SK-N-SH treated with all-trans-retinoic acid at 6 μM for 48 hours (cell line): ENCODE results near the gene NPRL2.

Source experiments
- ATAC-seq: fragments of 200-7000 bp; cut with Tn5 transposase; 3 replicates; pipeline ENCODE4 v1.9.1; 2020; ENCODE audit warnings: mild to moderate bottlenecking, moderate library complexity
- ARNTL ChIP-seq: fragments of 450-650 bp; formaldehyde crosslinking; IDR thresholded peaks from 2 replicates; pipeline ENCODE4 v1.5.0; 2020; ENCODE audit warnings: low read depth, mild to moderate bottlenecking, moderate library complexity, borderline replicate concordance
- BACH2 ChIP-seq: fragments of 250-450 bp; sonication (Bioruptor Pico); IDR thresholded peaks from 2 replicates; pipeline ENCODE4 v1.9.0; 2021; ENCODE audit warnings: mild to moderate bottlenecking, borderline replicate concordance
- CSRNP3 ChIP-seq: fragments of 250-450 bp; sonication (Bioruptor Pico); IDR thresholded peaks from 2 replicates; pipeline ENCODE4 v1.5.1; 2021; ENCODE audit warnings: mild to moderate bottlenecking, moderate library complexity
- ESRRG ChIP-seq: fragments of 250-450 bp; sonication (Bioruptor Pico); IDR thresholded peaks from 2 replicates; pipeline ENCODE4 v1.6.1; 2021; ENCODE audit warnings: mild to moderate bottlenecking
- OSR1 ChIP-seq: fragments of 250-450 bp; sonication (Bioruptor Pico); IDR thresholded peaks from 2 replicates; pipeline ENCODE4 v1.8.0; 2022; ENCODE audit warnings: moderate library complexity, mild to moderate bottlenecking, inconsistent platforms
- PPARA ChIP-seq: fragments of 250-450 bp; sonication (Bioruptor Pico); IDR thresholded peaks from 2 replicates; pipeline ENCODE4 v1.5.0; 2020; ENCODE audit warnings: mild to moderate bottlenecking, borderline replicate concordance
- TCF4 ChIP-seq: fragments of 250-450 bp; sonication (Bioruptor Pico); IDR thresholded peaks from 2 replicates; pipeline ENCODE4 v1.8.0; 2021; ENCODE audit warnings: mild to moderate bottlenecking, moderate library complexity, borderline replicate concordance
- TOX ChIP-seq: fragments of 250-450 bp; sonication (Bioruptor Pico); IDR thresholded peaks from 2 replicates; pipeline ENCODE4 v1.8.0; 2021; ENCODE audit warnings: mild to moderate bottlenecking, moderate library complexity, borderline replicate concordance
- ZC3H10 ChIP-seq: fragments of 250-450 bp; sonication (Bioruptor Pico); IDR thresholded peaks from 2 replicates; pipeline ENCODE4 v1.5.1; 2021; ENCODE audit warnings: mild to moderate bottlenecking, moderate library complexity
- ZFP3 ChIP-seq: fragments of 250-450 bp; sonication (Bioruptor Pico); IDR thresholded peaks from 2 replicates; pipeline ENCODE4 v1.5.0; 2020; ENCODE audit warnings: mild to moderate bottlenecking, moderate library complexity
- ZNF565 ChIP-seq: fragments of 450-650 bp; formaldehyde crosslinking; conservative IDR thresholded peaks from 2 replicates; pipeline ENCODE4 v1.5.0; 2020; ENCODE audit warnings: low read depth, mild to moderate bottlenecking, moderate library complexity
- ZNF70 ChIP-seq: fragments of 450-650 bp; formaldehyde crosslinking; IDR thresholded peaks from 2 replicates; pipeline ENCODE4 v1.5.0; 2020; ENCODE audit warnings: mild to moderate bottlenecking, moderate library complexity
- ZNF8 ChIP-seq: fragments of 450-650 bp; formaldehyde crosslinking; IDR thresholded peaks from 2 replicates; pipeline ENCODE4 v1.5.0; 2020; ENCODE audit warnings: mild to moderate bottlenecking, moderate library complexity
- TF ChIP-seq, protein P1 (sequence below): fragments of 250-450 bp; sonication (Bioruptor Pico); IDR thresholded peaks from 2 replicates; pipeline ENCODE4 v1.8.0; 2021; ENCODE audit warnings: low read depth, mild to moderate bottlenecking, moderate library complexity, borderline replicate concordance
- TF ChIP-seq, protein P2 (sequence below): fragments of 250-450 bp; sonication (Bioruptor Pico); IDR thresholded peaks from 2 replicates; pipeline ENCODE4 v1.8.0; 2020; ENCODE audit warnings: mild to moderate bottlenecking, moderate library complexity, borderline replicate concordance
- TF ChIP-seq, protein P3 (sequence below): fragments of 250-450 bp; sonication (Bioruptor Pico); IDR thresholded peaks from 2 replicates; pipeline ENCODE4 v1.5.0; 2020; ENCODE audit warnings: mild to moderate bottlenecking, moderate library complexity
- TF ChIP-seq, protein P4 (sequence below): fragments of 250-450 bp; sonication (Bioruptor Pico); IDR thresholded peaks from 2 replicates; pipeline ENCODE4 v1.5.1; 2020; ENCODE audit warnings: low read depth, mild to moderate bottlenecking, moderate library complexity

NPRL2 gene

DNA sequence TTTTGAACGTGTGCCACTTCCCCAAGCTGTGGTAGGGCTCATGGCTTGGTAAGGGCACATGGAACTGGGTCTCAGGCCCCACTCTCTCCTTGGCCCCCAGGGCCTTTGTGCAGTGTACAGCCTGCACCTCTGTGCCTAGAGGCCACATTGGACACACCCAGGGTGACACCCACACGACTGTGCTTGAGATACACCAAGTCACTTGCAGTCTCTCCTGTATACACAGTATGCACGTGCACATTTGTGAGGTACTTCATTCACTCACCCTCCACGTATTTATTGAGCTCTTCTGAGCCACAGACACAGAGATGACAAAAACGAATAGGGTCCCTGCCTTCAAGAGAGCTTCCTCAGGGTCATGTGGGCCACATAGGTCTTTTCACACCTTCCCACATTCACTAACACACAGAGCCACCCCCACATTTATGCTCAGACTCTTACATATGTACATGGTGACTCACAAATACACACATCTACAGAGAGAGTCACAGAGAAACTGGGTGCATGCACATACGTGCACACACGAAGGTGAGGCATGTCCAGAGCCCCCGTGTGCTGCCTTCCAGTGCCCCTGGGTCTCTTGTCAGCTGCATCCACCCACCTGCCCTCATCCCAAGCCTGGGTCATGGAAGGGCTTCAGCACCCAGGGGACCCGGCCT is 18.6 kb upstream of the NPRL2 start:
- TF ChIP-seq BACH2 (CRISPR knock-in tag) = no peak
- TF ChIP-seq, protein P1, sequence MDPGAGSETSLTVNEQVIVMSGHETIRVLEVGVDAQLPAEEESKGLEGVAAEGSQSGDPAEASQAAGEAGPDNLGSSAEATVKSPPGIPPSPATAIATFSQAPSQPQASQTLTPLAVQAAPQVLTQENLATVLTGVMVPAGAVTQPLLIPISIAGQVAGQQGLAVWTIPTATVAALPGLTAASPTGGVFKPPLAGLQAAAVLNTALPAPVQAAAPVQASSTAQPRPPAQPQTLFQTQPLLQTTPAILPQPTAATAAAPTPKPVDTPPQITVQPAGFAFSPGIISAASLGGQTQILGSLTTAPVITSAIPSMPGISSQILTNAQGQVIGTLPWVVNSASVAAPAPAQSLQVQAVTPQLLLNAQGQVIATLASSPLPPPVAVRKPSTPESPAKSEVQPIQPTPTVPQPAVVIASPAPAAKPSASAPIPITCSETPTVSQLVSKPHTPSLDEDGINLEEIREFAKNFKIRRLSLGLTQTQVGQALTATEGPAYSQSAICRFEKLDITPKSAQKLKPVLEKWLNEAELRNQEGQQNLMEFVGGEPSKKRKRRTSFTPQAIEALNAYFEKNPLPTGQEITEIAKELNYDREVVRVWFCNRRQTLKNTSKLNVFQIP (CRISPR knock-in tag) = no peak
- TF ChIP-seq PPARA = no peak

DNA sequence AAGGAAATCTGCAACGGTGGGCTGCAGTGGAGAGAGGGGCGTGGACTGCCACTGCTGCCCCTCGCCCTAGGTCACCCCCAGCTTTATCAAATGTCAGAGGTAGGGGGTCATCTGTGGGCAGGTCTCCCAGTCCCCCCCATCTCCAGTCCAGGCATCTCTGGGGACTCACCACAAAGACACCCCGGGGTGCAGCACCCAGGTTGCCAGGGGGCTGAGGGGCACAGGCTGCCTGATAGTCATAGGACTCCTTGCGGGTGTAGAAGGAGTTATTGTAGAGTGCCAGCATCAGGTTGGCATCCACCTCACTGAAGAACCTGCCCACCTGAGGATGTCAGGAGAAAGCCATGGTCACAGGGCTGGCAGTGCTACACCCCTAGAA is 15.3 kb upstream of the NPRL2 start:
- no peak for ATAC-seq
- TF ChIP-seq, protein P2, sequence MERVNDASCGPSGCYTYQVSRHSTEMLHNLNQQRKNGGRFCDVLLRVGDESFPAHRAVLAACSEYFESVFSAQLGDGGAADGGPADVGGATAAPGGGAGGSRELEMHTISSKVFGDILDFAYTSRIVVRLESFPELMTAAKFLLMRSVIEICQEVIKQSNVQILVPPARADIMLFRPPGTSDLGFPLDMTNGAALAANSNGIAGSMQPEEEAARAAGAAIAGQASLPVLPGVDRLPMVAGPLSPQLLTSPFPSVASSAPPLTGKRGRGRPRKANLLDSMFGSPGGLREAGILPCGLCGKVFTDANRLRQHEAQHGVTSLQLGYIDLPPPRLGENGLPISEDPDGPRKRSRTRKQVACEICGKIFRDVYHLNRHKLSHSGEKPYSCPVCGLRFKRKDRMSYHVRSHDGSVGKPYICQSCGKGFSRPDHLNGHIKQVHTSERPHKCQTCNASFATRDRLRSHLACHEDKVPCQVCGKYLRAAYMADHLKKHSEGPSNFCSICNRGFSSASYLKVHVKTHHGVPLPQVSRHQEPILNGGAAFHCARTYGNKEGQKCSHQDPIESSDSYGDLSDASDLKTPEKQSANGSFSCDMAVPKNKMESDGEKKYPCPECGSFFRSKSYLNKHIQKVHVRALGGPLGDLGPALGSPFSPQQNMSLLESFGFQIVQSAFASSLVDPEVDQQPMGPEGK (CRISPR knock-in tag) = no peak
- TF ChIP-seq BACH2 (CRISPR knock-in tag) (no peak), ZC3H10 (CRISPR knock-in tag) (no peak)

More for the DNA sequence above, 18.6 kb upstream of the NPRL2 start:
- no peak for ATAC-seq

DNA sequence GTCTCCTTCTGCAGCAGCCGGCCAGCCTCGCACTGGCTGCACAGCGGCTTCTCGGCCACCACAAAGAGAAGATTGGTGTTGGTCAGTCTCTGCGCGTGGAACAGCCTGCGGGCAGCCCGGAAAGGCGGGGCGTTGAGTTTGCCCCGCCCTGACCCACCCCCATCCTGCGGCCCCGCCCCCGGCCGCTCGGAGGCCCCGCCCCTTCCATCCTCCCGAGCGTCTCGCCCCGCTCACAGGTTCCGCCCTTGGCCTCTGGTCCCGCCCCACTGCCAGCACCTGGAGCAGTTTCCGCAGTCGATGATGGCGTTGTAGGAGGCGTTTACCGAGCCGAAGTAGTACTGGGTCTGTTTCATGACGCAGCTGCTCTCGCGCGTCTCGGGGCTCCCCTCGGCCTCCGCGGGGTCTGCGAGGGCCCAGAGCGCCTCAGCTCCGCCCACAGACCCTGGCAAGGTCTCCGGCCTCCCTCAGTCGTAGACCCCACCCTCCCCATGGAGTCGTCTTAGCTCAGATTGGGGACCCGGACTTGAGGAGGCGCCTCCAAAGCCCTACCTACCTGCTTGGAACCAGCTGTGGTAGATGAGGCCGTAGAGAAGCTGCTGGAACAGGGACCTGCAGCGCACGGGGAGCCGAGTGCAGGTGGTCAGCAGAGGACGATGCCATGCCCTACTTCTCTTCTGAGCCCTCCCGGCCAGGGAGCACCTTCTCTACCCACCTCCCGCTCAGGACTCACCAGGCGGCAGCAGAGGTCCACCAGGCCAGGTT is 14.7 kb upstream of the NPRL2 start:
- TF ChIP-seq ZNF565 (CRISPR knock-in tag) = no peak
- TF ChIP-seq ZNF70 (CRISPR knock-in tag) = no peak
- TF ChIP-seq ESRRG = no peak
- TF ChIP-seq ZC3H10 (CRISPR knock-in tag) = no peak
- TF ChIP-seq, protein P3, sequence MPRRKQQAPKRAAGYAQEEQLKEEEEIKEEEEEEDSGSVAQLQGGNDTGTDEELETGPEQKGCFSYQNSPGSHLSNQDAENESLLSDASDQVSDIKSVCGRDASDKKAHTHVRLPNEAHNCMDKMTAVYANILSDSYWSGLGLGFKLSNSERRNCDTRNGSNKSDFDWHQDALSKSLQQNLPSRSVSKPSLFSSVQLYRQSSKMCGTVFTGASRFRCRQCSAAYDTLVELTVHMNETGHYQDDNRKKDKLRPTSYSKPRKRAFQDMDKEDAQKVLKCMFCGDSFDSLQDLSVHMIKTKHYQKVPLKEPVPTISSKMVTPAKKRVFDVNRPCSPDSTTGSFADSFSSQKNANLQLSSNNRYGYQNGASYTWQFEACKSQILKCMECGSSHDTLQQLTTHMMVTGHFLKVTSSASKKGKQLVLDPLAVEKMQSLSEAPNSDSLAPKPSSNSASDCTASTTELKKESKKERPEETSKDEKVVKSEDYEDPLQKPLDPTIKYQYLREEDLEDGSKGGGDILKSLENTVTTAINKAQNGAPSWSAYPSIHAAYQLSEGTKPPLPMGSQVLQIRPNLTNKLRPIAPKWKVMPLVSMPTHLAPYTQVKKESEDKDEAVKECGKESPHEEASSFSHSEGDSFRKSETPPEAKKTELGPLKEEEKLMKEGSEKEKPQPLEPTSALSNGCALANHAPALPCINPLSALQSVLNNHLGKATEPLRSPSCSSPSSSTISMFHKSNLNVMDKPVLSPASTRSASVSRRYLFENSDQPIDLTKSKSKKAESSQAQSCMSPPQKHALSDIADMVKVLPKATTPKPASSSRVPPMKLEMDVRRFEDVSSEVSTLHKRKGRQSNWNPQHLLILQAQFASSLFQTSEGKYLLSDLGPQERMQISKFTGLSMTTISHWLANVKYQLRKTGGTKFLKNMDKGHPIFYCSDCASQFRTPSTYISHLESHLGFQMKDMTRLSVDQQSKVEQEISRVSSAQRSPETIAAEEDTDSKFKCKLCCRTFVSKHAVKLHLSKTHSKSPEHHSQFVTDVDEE (CRISPR knock-in tag) = no peak
- TF ChIP-seq, protein P4, sequence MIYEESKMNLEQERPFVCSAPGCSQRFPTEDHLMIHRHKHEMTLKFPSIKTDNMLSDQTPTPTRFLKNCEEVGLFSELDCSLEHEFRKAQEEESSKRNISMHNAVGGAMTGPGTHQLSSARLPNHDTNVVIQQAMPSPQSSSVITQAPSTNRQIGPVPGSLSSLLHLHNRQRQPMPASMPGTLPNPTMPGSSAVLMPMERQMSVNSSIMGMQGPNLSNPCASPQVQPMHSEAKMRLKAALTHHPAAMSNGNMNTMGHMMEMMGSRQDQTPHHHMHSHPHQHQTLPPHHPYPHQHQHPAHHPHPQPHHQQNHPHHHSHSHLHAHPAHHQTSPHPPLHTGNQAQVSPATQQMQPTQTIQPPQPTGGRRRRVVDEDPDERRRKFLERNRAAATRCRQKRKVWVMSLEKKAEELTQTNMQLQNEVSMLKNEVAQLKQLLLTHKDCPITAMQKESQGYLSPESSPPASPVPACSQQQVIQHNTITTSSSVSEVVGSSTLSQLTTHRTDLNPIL (CRISPR knock-in tag) = no peak
- TF ChIP-seq PPARA = no peak
- TF ChIP-seq, protein P2 (CRISPR knock-in tag) = no peak
- TF ChIP-seq ARNTL (CRISPR knock-in tag) = no peak
- TF ChIP-seq TOX (CRISPR knock-in tag) = no peak
- TF ChIP-seq ZNF8 = no peak
- TF ChIP-seq, protein P1 (CRISPR knock-in tag) = no peak
- TF ChIP-seq OSR1 (CRISPR knock-in tag) = no peak
- no peak for TF ChIP-seq BACH2 (CRISPR knock-in tag)
- no peak for TF ChIP-seq TCF4
- no peak for TF ChIP-seq ZFP3 (CRISPR knock-in tag)
- TF ChIP-seq CSRNP3 (CRISPR knock-in tag) = no peak
- TF ChIP-seq, all 23 proteins: peak for 0
- ATAC-seq = no peak
